CD4-positive, alpha-beta T cell (primary cell): ENCODE measurements around the gene PPP1R1C. TPM values are rescaled to one million over a fixed set of nuclear protein-coding genes. Genes with fewer than 3 reads are reported as not detected.

Source experiments
- ATAC-seq: fragments of 200-7000 bp; cut with Tn5 transposase; one replicate; pipeline ENCODE4 v1.10.0; 2022; ENCODE audit warnings: mild to moderate bottlenecking; ENCODE audit not compliant: poor library complexity
- CTCF ChIA-PET: fragments of 350-600 bp; sonication (Branson Sonifier 250); formaldehyde crosslinking; loops from one replicate; lab custom pipeline; 2021; ENCODE audit warnings: antibody characterized with exemption, inconsistent platforms; lab: Charles Lee
- POLR2A ChIA-PET: fragments of 350-600 bp; sonication (Branson Sonifier 250); formaldehyde crosslinking; loops from one replicate; lab custom pipeline; 2021; ENCODE audit warnings: antibody characterized with exemption, inconsistent platforms; lab: Charles Lee
- DNase-seq, 14 experiments: peaks; one replicate each; pipeline ENCODE4 v3.0.0-alpha.2; 2013 to 2020; ENCODE audit warnings: mixed read lengths in 2 of 14
- H3K27ac ChIP-seq, 2 donors: one replicate each; pipeline versions ENCODE4 v1.5.1 to v1.7.0; 2013; ENCODE audit warnings: low read length in 2 of 2, low read depth in 1 of 2, mild to moderate bottlenecking in 1 of 2
- H3K27me3 ChIP-seq, 2 experiments: 1 replicate in 1 of 2; 2 replicates in 1 of 2; pipeline versions ENCODE4 v1.6.1 to v1.7.0; 2013; ENCODE audit warnings: low read length in 2 of 2, control low read depth in 1 of 2, mild to moderate bottlenecking in 1 of 2, moderate library complexity in 1 of 2; ENCODE audit not compliant: insufficient read depth in 2 of 2, control insufficient read depth in 1 of 2
- H3K36me3 ChIP-seq: one replicate; pipeline ENCODE4 v1.6.1; 2013; ENCODE audit warnings: low read length, control low read depth; ENCODE audit not compliant: insufficient read depth
- H3K4me1 ChIP-seq: one replicate; pipeline ENCODE4 v1.6.1; 2013; ENCODE audit warnings: low read length, control low read depth; ENCODE audit not compliant: insufficient read depth
- H3K4me3 ChIP-seq: one replicate; pipeline ENCODE4 v1.5.1; 2013; ENCODE audit warnings: mild to moderate bottlenecking, low read length, moderate library complexity
- H3K9me3 ChIP-seq, 2 experiments: 1 replicate in 1 of 2; 2 replicates in 1 of 2; pipeline versions ENCODE4 v1.6.1 to v1.7.0; 2013; ENCODE audit warnings: low read length in 2 of 2, mild to moderate bottlenecking in 2 of 2, control low read depth in 1 of 2, moderate library complexity in 1 of 2; ENCODE audit not compliant: control insufficient read depth in 1 of 2, insufficient read depth in 1 of 2
- H3K27ac Mint-ChIP-seq: one replicate; pipeline ENCODE4 v1.8.0; 2020; ENCODE audit warnings: mixed read lengths
- H3K27me3 Mint-ChIP-seq: one replicate; pipeline ENCODE4 v1.8.0; 2021; ENCODE audit warnings: mixed read lengths
- H3K36me3 Mint-ChIP-seq: one replicate; pipeline ENCODE4 v1.8.0; 2021; ENCODE audit warnings: low read depth, mixed read lengths
- H3K4me1 Mint-ChIP-seq: one replicate; pipeline ENCODE4 v1.8.0; 2021; ENCODE audit warnings: low read depth, mixed read lengths
- H3K4me3 Mint-ChIP-seq: one replicate; pipeline ENCODE4 v1.8.0; 2020; ENCODE audit warnings: mild to moderate bottlenecking, mixed read lengths
- H3K9me3 Mint-ChIP-seq: one replicate; pipeline ENCODE4 v1.8.0; 2020; ENCODE audit warnings: mixed read lengths
- intact Hi-C, 2 experiments: fragments of 100-400 bp; cut with DNase I in 1 of 2; cut with micrococcal nuclease in 1 of 2; formaldehyde crosslinking; loops; one replicate each; pipeline versions ENCODE4 v1.15.1 to v1.9.0; 2023 to 2025; cut with DNase I, micrococcal nuclease
- total RNA-seq, 174 experiments: library from RNA in 2 of 174; stranded (reverse) in 2 of 174; gene quantifications; one replicate each; pipeline ENCODE4 v1.2.3 and lab custom pipeline; 2021 to 2026
- TF ChIP-seq, protein P1 (sequence below): fragments of 200-600 bp; IDR thresholded peaks from one replicate; pipeline ENCODE4 v1.8.0; 2022; ENCODE audit warnings: antibody characterized with exemption, mild to moderate bottlenecking

Gene PPP1R1C
- total RNA-seq, 2 experiments from 2014 or later, result not detected

DNA sequence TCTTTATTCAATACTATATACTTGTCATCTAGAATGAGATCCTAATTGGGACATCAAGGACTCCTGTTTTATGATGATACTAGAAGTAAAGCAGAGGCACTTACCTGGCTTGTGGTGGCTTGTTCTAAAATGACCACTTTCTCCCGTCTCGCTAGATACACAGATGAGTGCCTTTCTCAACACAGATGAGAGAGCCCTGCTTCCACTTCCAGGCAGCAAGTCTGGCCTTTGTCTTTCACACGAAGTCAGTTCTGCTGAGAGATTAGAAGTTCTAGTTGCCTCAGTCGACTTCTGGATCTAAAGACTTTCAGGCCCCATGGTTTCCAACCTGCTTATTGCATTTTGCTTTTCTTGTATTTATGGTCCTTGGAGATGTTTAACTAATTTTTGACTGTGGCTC, 70.3 kb downstream of the PPP1R1C start:
- Mint-ChIP-seq H3K4me1 (no peaks in the 10 kb centered on the region), H3K27ac (no peak overlapping the region), H3K9me3 (peaks cover 3% of the 10 kb centered on the region), H3K4me3 (no peak overlapping the region), H3K36me3 (no peaks in the 10 kb centered on the region), H3K27me3 (peaks cover 6% of the 10 kb centered on the region)
- H3K27ac ChIP-seq, result no peak overlapping the region
- POLR2A ChIA-PET, result no interaction called here
- intact Hi-C loops, result no loop called here
- TF ChIP-seq, protein P1, sequence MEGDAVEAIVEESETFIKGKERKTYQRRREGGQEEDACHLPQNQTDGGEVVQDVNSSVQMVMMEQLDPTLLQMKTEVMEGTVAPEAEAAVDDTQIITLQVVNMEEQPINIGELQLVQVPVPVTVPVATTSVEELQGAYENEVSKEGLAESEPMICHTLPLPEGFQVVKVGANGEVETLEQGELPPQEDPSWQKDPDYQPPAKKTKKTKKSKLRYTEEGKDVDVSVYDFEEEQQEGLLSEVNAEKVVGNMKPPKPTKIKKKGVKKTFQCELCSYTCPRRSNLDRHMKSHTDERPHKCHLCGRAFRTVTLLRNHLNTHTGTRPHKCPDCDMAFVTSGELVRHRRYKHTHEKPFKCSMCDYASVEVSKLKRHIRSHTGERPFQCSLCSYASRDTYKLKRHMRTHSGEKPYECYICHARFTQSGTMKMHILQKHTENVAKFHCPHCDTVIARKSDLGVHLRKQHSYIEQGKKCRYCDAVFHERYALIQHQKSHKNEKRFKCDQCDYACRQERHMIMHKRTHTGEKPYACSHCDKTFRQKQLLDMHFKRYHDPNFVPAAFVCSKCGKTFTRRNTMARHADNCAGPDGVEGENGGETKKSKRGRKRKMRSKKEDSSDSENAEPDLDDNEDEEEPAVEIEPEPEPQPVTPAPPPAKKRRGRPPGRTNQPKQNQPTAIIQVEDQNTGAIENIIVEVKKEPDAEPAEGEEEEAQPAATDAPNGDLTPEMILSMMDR, result no peak
- CTCF ChIA-PET, result no interaction called here
- no peaks in the 10 kb centered on the region for H3K36me3 ChIP-seq
- ATAC-seq (no peak), DNase-seq (no peak)
- H3K4me1 ChIP-seq, result no peaks in the 10 kb centered on the region
- no peaks in the 10 kb centered on the region for H3K9me3 ChIP-seq
- peaks cover 0 to 8% of the 10 kb centered on the region in 2 experiments for H3K27me3 ChIP-seq
- H3K4me3 ChIP-seq, result no peak overlapping the region

GRCh38 chr2:182057002-182057401, 71.3 kb downstream of the PPP1R1C start:
- Histone ChIP-seq H3K36me3 (no peaks in the 10 kb centered on the region), H3K9me3 (no peaks in the 10 kb centered on the region), H3K27me3 (peaks cover 0 to 8% of the 10 kb centered on the region in 2 experiments), H3K27ac (no peak overlapping the region), H3K4me3 (no peak overlapping the region), H3K4me1 (no peaks in the 10 kb centered on the region)
- TF ChIP-seq, protein P1, result no peak
- peaks cover 6% of the 10 kb centered on the region for H3K27me3 Mint-ChIP-seq
- no peak overlapping the region for H3K27ac Mint-ChIP-seq
- peaks cover 3% of the 10 kb centered on the region for H3K9me3 Mint-ChIP-seq
- intact Hi-C loops, result no loop called here
- no peaks in the 10 kb centered on the region for H3K36me3 Mint-ChIP-seq
- DNase-seq, result no peak
- ATAC-seq, result no peak
- no peak overlapping the region for H3K4me3 Mint-ChIP-seq
- CTCF ChIA-PET, result no interaction called here
- H3K4me1 Mint-ChIP-seq, result no peaks in the 10 kb centered on the region
- POLR2A ChIA-PET, result no interaction called here

DNA sequence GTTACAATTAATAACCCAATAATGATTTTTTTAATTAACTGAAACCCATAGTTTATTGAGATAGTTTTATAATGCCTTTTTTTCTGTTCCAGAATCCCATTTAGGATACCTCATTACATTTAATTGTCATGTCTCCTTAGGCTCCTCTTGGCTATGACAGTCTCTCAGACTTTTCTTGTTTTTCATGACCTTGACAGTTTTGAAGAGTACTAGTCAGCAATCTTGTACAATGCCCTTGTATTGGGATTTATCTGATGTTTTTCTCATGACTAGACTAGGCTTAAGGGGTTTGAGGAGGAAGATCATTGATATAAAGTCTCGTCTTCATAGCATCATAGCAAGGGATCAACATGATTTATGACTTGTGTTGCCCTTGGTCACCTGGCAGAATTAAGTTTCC, 72.4 kb downstream of the PPP1R1C start:
- H3K4me3 Mint-ChIP-seq, result no peak overlapping the region
- Histone ChIP-seq H3K4me3 (no peak overlapping the region), H3K36me3 (no peaks in the 10 kb centered on the region), H3K4me1 (no peaks in the 10 kb centered on the region), H3K27me3 (peaks cover 0 to 8% of the 10 kb centered on the region in 2 experiments), H3K9me3 (no peaks in the 10 kb centered on the region), H3K27ac (no peak overlapping the region)
- H3K9me3 Mint-ChIP-seq, result peaks cover 3% of the 10 kb centered on the region
- ATAC-seq (no peak), DNase-seq (no peak)
- H3K4me1 Mint-ChIP-seq, result no peaks in the 10 kb centered on the region
- intact Hi-C loops, result no loop called here
- no peaks in the 10 kb centered on the region for H3K36me3 Mint-ChIP-seq
- no peak overlapping the region for H3K27ac Mint-ChIP-seq
- ChIA-PET CTCF (no interaction called here), POLR2A (no interaction called here)
- peaks cover 6% of the 10 kb centered on the region for H3K27me3 Mint-ChIP-seq
- TF ChIP-seq, protein P1, result no peak
